ENCODE data around the gene EXD1.
"Not testable (repeated sequence)": the region's sequence is repeated elsewhere in the genome, so short reads cannot be mapped to it uniquely, and the experiment has no call there.

Gene EXD1

GRCh38 chr15:41139619-41140018, 90.9 kb downstream of the EXD1 start:
- no peak for DNase-seq

- DNase-seq: peak; percentile 54
These were observed 91.4 kb downstream of the EXD1 start for GRCh38 chr15:41139112-41139511.

- DNase-seq: not testable (repeated sequence)
These were observed 95.0 kb downstream of the EXD1 start for GRCh38 chr15:41135580-41135979.

GRCh38 chr15:41133454-41133853, 97.1 kb downstream of the EXD1 start:
- DNase-seq: no peak
